Measurements from ENCODE around the gene VEGFC. TPM values are rescaled to one million over a fixed set of nuclear protein-coding genes. Genes with fewer than 3 reads are reported as not detected.

The VEGFC gene
- total RNA-seq, 1 experiment from 2014 or later, result 15.7 TPM

DNA sequence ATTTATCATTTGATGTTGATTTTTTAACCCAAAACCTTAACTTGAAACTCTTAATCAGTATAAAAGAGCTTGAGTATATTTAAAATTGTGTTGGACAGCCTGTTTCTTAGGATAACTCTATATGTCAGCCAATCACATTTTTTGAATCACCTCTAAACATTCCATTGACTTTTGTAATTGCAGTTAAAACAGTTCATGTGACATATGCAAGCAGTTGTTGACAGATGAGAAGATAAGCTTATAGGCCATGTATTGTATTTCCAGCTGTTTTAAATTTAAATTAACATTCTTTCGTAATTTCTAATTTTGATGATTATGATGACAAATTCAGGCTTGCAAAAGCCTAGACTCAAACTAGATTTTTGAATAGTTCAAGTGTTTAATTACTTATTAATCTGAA lies 17.4 kb downstream of the VEGFC start:
- H3K4me1 ChIP-seq (ENCODE audit: control insufficient read depth, insufficient read depth, low read length), result peaks cover 34% of the 10 kb centered on the region
- intact Hi-C loops (cut with micrococcal nuclease; ENCODE audit: unreplicated experiment), result no loop called here
- no peaks in the 10 kb centered on the region for H3K9me3 ChIP-seq (ENCODE audit: control insufficient read depth, insufficient read depth, low read depth, low read length)
- BruUV-seq (replicated peaks), result no TSS peak
- POLR2A ChIA-PET, result no interaction called here
- H3K27ac ChIP-seq (ENCODE audit: low read length), result peak overlapping the region; percentile 86; the same call in 1 of the 2 replicates
- CTCF ChIA-PET, result no interaction called here
- H3K27me3 ChIP-seq (ENCODE audit: control insufficient read depth, insufficient read depth, low read length), result no peaks in the 10 kb centered on the region
- in situ Hi-C loops (cut with HindIII; ENCODE audit: low pct_unique_long_range_greater_than_20kb, low sequenced_read_pairs), result no loop called here
- H3K36me3 ChIP-seq (ENCODE audit: control insufficient read depth, insufficient read depth, low read length), result no peaks in the 10 kb centered on the region
- ATAC-seq, result peak; percentile 77
- TF ChIP-seq POLR2AphosphoS5 (IDR thresholded peaks at IDR 0.05; ENCODE audit: low read depth, low read length), result no peak
- no peak for TF ChIP-seq SIN3A (IDR thresholded peaks at IDR 0.05; ENCODE audit: borderline replicate concordance, insufficient read depth, low read depth, low read length)
- TF ChIP-seq CTCF (IDR thresholded peaks at IDR 0.05), result no peak
- TF ChIP-seq TCF7L2 (IDR thresholded peaks at IDR 0.05; ENCODE audit: low read depth, low read length), result no peak
- TF ChIP-seq REST (IDR thresholded peaks at IDR 0.05; ENCODE audit: insufficient read depth in 1 of 2, low read depth in 2 of 2, low read length in 1 of 2), result no peak
- DNase-seq (ENCODE audit: low read depth, low spot score), result no peak
- no peak overlapping the region for H3K4me3 ChIP-seq (ENCODE audit: low read depth in 2 of 2, low read length in 2 of 2)

GRCh38 chr4:176774852-176775251 lies 17.9 kb downstream of the VEGFC start:
- no peak for TF ChIP-seq TCF7L2 (IDR thresholded peaks at IDR 0.05; ENCODE audit: low read depth, low read length)
- TF ChIP-seq REST (IDR thresholded peaks at IDR 0.05; ENCODE audit: insufficient read depth in 1 of 2, low read depth in 2 of 2, low read length in 1 of 2), result no peak
- TF ChIP-seq CTCF (IDR thresholded peaks at IDR 0.05), result no peak
- TF ChIP-seq SIN3A (IDR thresholded peaks at IDR 0.05; ENCODE audit: borderline replicate concordance, insufficient read depth, low read depth, low read length), result no peak
- TF ChIP-seq POLR2AphosphoS5 (IDR thresholded peaks at IDR 0.05; ENCODE audit: low read depth, low read length), result no peak
- Histone ChIP-seq H3K9me3 (ENCODE audit: control insufficient read depth, insufficient read depth, low read depth, low read length) (no peaks in the 10 kb centered on the region), H3K4me1 (ENCODE audit: control insufficient read depth, insufficient read depth, low read length) (peaks cover 34% of the 10 kb centered on the region), H3K36me3 (ENCODE audit: control insufficient read depth, insufficient read depth, low read length) (no peaks in the 10 kb centered on the region), H3K4me3 (ENCODE audit: low read depth in 2 of 2, low read length in 2 of 2) (no peak overlapping the region), H3K27ac (ENCODE audit: low read length) (peak overlapping the region; percentile 86), H3K27me3 (ENCODE audit: control insufficient read depth, insufficient read depth, low read length) (no peaks in the 10 kb centered on the region)
- POLR2A ChIA-PET, result no interaction called here
- ATAC-seq (peak; percentile 59), DNase-seq (ENCODE audit: low read depth, low spot score) (no peak)
- in situ Hi-C loops (cut with HindIII; ENCODE audit: low pct_unique_long_range_greater_than_20kb, low sequenced_read_pairs), result no loop called here
- intact Hi-C loops (cut with micrococcal nuclease; ENCODE audit: unreplicated experiment), result no loop called here
- CTCF ChIA-PET, result no interaction called here
- BruUV-seq (replicated peaks), result no TSS peak
